ENCODE results near the gene ZBTB16. TPM values are rescaled to one million over a fixed set of nuclear protein-coding genes. Genes with fewer than 3 reads are reported as not detected.

The ZBTB16 gene
- polyA plus RNA-seq, 1 donor (not counting 4 experiments of a cell fraction or from before 2014, with no cell fraction given), result 0.18 TPM

DNA sequence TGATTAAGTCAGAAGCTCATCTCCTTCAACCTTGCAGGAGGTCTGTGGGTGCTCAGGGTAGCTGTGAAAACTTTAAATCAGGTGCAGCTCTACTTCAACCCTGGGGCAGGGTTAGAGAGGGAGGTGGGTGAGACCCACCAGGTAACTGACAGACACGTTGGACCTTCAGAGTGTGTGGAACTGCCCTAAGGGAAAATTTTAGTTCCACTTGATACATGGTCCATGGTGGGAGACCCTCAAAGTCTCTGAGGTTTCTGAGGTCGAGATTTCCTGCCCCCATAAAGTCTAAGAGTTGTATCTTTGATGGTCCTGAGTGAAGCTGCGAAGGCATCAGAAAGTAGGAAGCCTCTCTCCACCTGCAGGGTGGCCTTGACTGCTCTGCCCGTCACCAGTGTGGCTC lies 212.8 kb downstream of the ZBTB16 start:
- DNase-seq (ENCODE audit: low read depth, low spot score) (no peak), FAIRE-seq (no peak)
- Histone ChIP-seq H3K27ac (ENCODE audit: control insufficient read depth, insufficient read depth, low read length) (no peak overlapping the region), H3K4me3 (ENCODE audit: control insufficient read depth in 2 of 3, extremely low read depth in 1 of 3, insufficient read depth in 2 of 3, low read depth in 1 of 3, low read length in 3 of 3) (no peak overlapping the region), H3K4me2 (ENCODE audit: control insufficient read depth, extremely low read depth, insufficient read depth, low read depth, low read length) (no peak overlapping the region), H3K27me3 (ENCODE audit: control insufficient read depth, extremely low read depth, insufficient read depth, low read length) (no peaks in the 10 kb centered on the region), H3K9me3 (ENCODE audit: control insufficient read depth, low read depth, low read length) (no peaks in the 10 kb centered on the region), H3K9ac (ENCODE audit: control insufficient read depth, extremely low read depth, insufficient read depth, low read length) (no peak overlapping the region), H4K20me1 (ENCODE audit: control insufficient read depth, extremely low read depth, insufficient read depth, low read length) (no peaks in the 10 kb centered on the region), H3K9me1 (ENCODE audit: control insufficient read depth, extremely low read depth, insufficient read depth, low read length) (no peaks in the 10 kb centered on the region), H3K4me1 (ENCODE audit: control insufficient read depth, extremely low read depth, insufficient read depth, low read length) (no peaks in the 10 kb centered on the region), H3K36me3 (ENCODE audit: control insufficient read depth in 2 of 2, extremely low read depth in 1 of 2, insufficient read depth in 2 of 2, low read length in 2 of 2) (no peaks in the 10 kb centered on the region), H2AFZ (ENCODE audit: control insufficient read depth, low read length) (no peak overlapping the region), H3K79me2 (ENCODE audit: control insufficient read depth, insufficient read depth, low read length) (no peaks in the 10 kb centered on the region)
- TF ChIP-seq EZH2 (IDR thresholded peaks at IDR 0.05; ENCODE audit: low read length), result no peak
- TF ChIP-seq, protein P1, sequence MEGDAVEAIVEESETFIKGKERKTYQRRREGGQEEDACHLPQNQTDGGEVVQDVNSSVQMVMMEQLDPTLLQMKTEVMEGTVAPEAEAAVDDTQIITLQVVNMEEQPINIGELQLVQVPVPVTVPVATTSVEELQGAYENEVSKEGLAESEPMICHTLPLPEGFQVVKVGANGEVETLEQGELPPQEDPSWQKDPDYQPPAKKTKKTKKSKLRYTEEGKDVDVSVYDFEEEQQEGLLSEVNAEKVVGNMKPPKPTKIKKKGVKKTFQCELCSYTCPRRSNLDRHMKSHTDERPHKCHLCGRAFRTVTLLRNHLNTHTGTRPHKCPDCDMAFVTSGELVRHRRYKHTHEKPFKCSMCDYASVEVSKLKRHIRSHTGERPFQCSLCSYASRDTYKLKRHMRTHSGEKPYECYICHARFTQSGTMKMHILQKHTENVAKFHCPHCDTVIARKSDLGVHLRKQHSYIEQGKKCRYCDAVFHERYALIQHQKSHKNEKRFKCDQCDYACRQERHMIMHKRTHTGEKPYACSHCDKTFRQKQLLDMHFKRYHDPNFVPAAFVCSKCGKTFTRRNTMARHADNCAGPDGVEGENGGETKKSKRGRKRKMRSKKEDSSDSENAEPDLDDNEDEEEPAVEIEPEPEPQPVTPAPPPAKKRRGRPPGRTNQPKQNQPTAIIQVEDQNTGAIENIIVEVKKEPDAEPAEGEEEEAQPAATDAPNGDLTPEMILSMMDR (optimal IDR thresholded peaks at IDR 0.05 in 1 of 3, IDR thresholded peaks at IDR 0.05 in 1 of 3, conservative IDR thresholded peaks at IDR 0.05 in 1 of 3; ENCODE audit: extremely low read depth in 1 of 3, insufficient read depth in 2 of 3, low read length in 3 of 3), result no peak
- dilution Hi-C loops (cut with MboI; ENCODE audit: extremely low pct_ligation_motif_present, low sequenced_read_pairs), result loop anchor here (25.0 kb wide), 1 partner anchor 235 kb away; no protein-coding TSS in a partner anchor

DNA sequence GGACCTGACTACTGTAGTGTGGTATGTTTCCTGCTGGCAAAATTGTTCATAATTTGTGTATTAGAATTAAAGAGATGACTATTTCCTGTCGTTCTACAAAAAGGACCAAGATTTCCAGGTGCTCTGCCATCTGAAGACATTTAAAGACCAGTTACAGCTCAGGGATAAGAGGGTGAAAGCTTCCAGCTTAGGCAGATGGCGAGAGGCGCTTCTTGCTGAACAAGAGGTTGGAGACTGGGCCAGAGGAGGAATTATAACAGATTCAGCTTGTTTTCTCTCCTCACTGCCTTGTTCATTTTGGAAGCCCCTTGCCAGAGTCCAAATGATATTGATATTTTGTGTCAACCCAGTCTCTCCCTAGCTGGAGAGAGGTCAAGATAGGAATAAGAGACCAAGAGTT lies 213.6 kb downstream of the ZBTB16 start:
- DNase-seq (ENCODE audit: low read depth, low spot score) (no peak), FAIRE-seq (no peak)
- Histone ChIP-seq H3K79me2 (ENCODE audit: control insufficient read depth, insufficient read depth, low read length) (no peaks in the 10 kb centered on the region), H3K27me3 (ENCODE audit: control insufficient read depth, extremely low read depth, insufficient read depth, low read length) (no peaks in the 10 kb centered on the region), H3K4me3 (ENCODE audit: control insufficient read depth in 2 of 3, extremely low read depth in 1 of 3, insufficient read depth in 2 of 3, low read depth in 1 of 3, low read length in 3 of 3) (no peak overlapping the region), H3K4me2 (ENCODE audit: control insufficient read depth, extremely low read depth, insufficient read depth, low read depth, low read length) (no peak overlapping the region), H4K20me1 (ENCODE audit: control insufficient read depth, extremely low read depth, insufficient read depth, low read length) (no peaks in the 10 kb centered on the region), H3K9me3 (ENCODE audit: control insufficient read depth, low read depth, low read length) (no peaks in the 10 kb centered on the region), H3K4me1 (ENCODE audit: control insufficient read depth, extremely low read depth, insufficient read depth, low read length) (no peaks in the 10 kb centered on the region), H3K9me1 (ENCODE audit: control insufficient read depth, extremely low read depth, insufficient read depth, low read length) (no peaks in the 10 kb centered on the region), H3K9ac (ENCODE audit: control insufficient read depth, extremely low read depth, insufficient read depth, low read length) (no peak overlapping the region), H3K36me3 (ENCODE audit: control insufficient read depth in 2 of 2, extremely low read depth in 1 of 2, insufficient read depth in 2 of 2, low read length in 2 of 2) (no peaks in the 10 kb centered on the region), H2AFZ (ENCODE audit: control insufficient read depth, low read length) (no peak overlapping the region), H3K27ac (ENCODE audit: control insufficient read depth, insufficient read depth, low read length) (no peak overlapping the region)
- dilution Hi-C loops (cut with MboI; ENCODE audit: extremely low pct_ligation_motif_present, low sequenced_read_pairs), result loop anchor here (25.0 kb wide), 1 partner anchor 236 kb away; no protein-coding TSS in a partner anchor
- TF ChIP-seq, protein P1 (optimal IDR thresholded peaks at IDR 0.05 in 1 of 3, IDR thresholded peaks at IDR 0.05 in 1 of 3, conservative IDR thresholded peaks at IDR 0.05 in 1 of 3; ENCODE audit: extremely low read depth in 1 of 3, insufficient read depth in 2 of 3, low read length in 3 of 3), result no peak
- no peak for TF ChIP-seq EZH2 (IDR thresholded peaks at IDR 0.05; ENCODE audit: low read length)
